OCI-LY7 (cell line): Measurements from ENCODE around the gene AREL1. TPM values are rescaled to one million over a fixed set of nuclear protein-coding genes. Genes with fewer than 3 reads are reported as not detected.

Experiments used
- BruUV-seq: library from RNA; stranded (reverse); fragments of 400-500 nt; replicated peaks from 2 replicates; lab custom pipeline; 2021; lab: Mats Ljungman, UMichigan
- CTCF ChIA-PET: fragments of 300-600 bp; sonication (Branson Sonifier 250); formaldehyde crosslinking; loops from one replicate; lab custom pipeline; 2022; ENCODE audit warnings: antibody characterized with exemption; ENCODE audit not compliant: unreplicated experiment; lab: Charles Lee
- POLR2A ChIA-PET: fragments of 300-600 bp; sonication (Branson Sonifier 250); formaldehyde crosslinking; loops from one replicate; lab custom pipeline; 2022; ENCODE audit warnings: antibody characterized with exemption; lab: Charles Lee
- DNase-seq: peaks from one replicate; pipeline ENCODE4 v3.0.0-alpha.2; 2015; ENCODE audit warnings: low spot score
- H2AFZ ChIP-seq: fragments of 200-600 bp; sonication (generic), shearing (Covaris generic); 2 replicates; pipeline ENCODE4 v1.6.1; 2014; ENCODE audit warnings: mild to moderate bottlenecking, antibody characterized with exemption, low read length, moderate library complexity
- H3K27ac ChIP-seq: fragments of 200-600 bp; sonication (generic); 2 replicates; pipeline ENCODE4 v1.5.1; 2014; ENCODE audit warnings: mixed run types, low read depth, mild to moderate bottlenecking, moderate library complexity, low read length, inconsistent platforms; ENCODE audit not compliant: poor library complexity, severe bottlenecking
- H3K36me3 ChIP-seq: fragments of 200-600 bp; sonication (generic); 2 replicates; pipeline ENCODE4 v1.6.1; 2014; ENCODE audit warnings: mild to moderate bottlenecking, antibody characterized with exemption, low read length, moderate library complexity, mixed read lengths; ENCODE audit not compliant: insufficient read depth
- H3K4me1 ChIP-seq: fragments of 200-600 bp; sonication (generic); 2 replicates; pipeline ENCODE4 v1.5.1; 2014; ENCODE audit warnings: mild to moderate bottlenecking, low read length; ENCODE audit not compliant: insufficient read depth, poor library complexity, severe bottlenecking
- H3K4me2 ChIP-seq: fragments of 200-600 bp; sonication (generic); 2 replicates; pipeline ENCODE4 v1.6.1; 2014; ENCODE audit warnings: mild to moderate bottlenecking, low read length
- H3K4me3 ChIP-seq: fragments of 200-600 bp; sonication (generic); 2 replicates; pipeline ENCODE4 v1.5.1; 2014; ENCODE audit warnings: mild to moderate bottlenecking, low read depth, low read length; ENCODE audit not compliant: poor library complexity, severe bottlenecking
- H3K79me2 ChIP-seq: fragments of 200-600 bp; sonication (generic); 2 replicates; pipeline ENCODE4 v1.6.1; 2016; ENCODE audit warnings: low read depth, mild to moderate bottlenecking, low read length, moderate library complexity, mixed read lengths; ENCODE audit not compliant: insufficient read depth
- H3K9me2 ChIP-seq: fragments of 200-600 bp; sonication (generic); 2 replicates; pipeline ENCODE4 v1.6.1; 2016; ENCODE audit warnings: mild to moderate bottlenecking, low read length, mixed read lengths; ENCODE audit not compliant: insufficient read depth
- H3K9me3 ChIP-seq: fragments of 200-600 bp; sonication (generic); 2 replicates; pipeline ENCODE4 v1.6.1; 2014; ENCODE audit warnings: mild to moderate bottlenecking, mixed run types, low read length, mixed read lengths
- H4K20me1 ChIP-seq: fragments of 200-600 bp; sonication (generic); 2 replicates; pipeline ENCODE4 v1.6.1; 2014; ENCODE audit warnings: mild to moderate bottlenecking, antibody characterized with exemption, low read length, moderate library complexity, mixed read lengths; ENCODE audit not compliant: insufficient read depth
- CTCF ChIP-seq: fragments of 200-600 bp; sonication (generic); conservative IDR thresholded peaks from 2 replicates; pipeline ENCODE4 v1.5.1; 2014; ENCODE audit warnings: mild to moderate bottlenecking, antibody characterized with exemption, low read length, moderate library complexity, mixed read lengths
- EZH2phosphoT487 ChIP-seq: fragments of 200-600 bp; sonication (generic); IDR thresholded peaks from 2 replicates; pipeline ENCODE4 v1.6.1; 2018; ENCODE audit warnings: low read depth, borderline replicate concordance, mild to moderate bottlenecking, mixed run types, antibody characterized with exemption, low read length, moderate library complexity, mixed read lengths
- intact Hi-C: fragments of 100-400 bp; cut with micrococcal nuclease; formaldehyde crosslinking; loops from one replicate; pipeline ENCODE4 v1.10.0; 2022; ENCODE audit not compliant: unreplicated experiment
- total RNA-seq, 2 experiments: library from RNA; depleted of rRNA in 1 of 2; stranded (reverse); fragments of >200 nt in 1 of 2; shearing (Covaris generic) in 1 of 2; gene quantifications; 2 replicates each; pipeline ENCODE4 v1.2.3, GENCODE V29; 2014 to 2022

AREL1 gene
- total RNA-seq, 2 experiments from 2014 or later: 30.5 to 37.8 TPM

- peaks cover 54% of the 10 kb centered on the region for H3K4me1 ChIP-seq
- no TSS peak for BruUV-seq
- peaks cover 28% of the 10 kb centered on the region; the same call in 1 of the 2 replicates for H3K79me2 ChIP-seq
- intact Hi-C loops: loop anchor here (2.0 kb wide), 1 partner anchor 78 kb away; the partner anchor contains the start of gene YLPM1
- H3K27ac ChIP-seq: peak overlapping the region; percentile 97
- ChIA-PET POLR2A (interaction anchor here (0.6 to 1.7 kb wide), 9 partner anchors 22 to 213 kb away, joined by 3 to 7 read pairs (median 3); partner anchors contain the start of genes DLST and YLPM1), CTCF (no interaction called here)
- H3K4me2 ChIP-seq: peak overlapping the region; percentile 85
- H3K4me3 ChIP-seq: peak overlapping the region; percentile 61
- H3K9me3 ChIP-seq: no peaks in the 10 kb centered on the region
- H3K9me2 ChIP-seq: no peaks in the 10 kb centered on the region
- no peaks in the 10 kb centered on the region for H4K20me1 ChIP-seq
- peak overlapping the region; percentile 51; the same call in 1 of the 2 replicates for H2AFZ ChIP-seq
- DNase-seq: peak; percentile 92
- peaks cover 77% of the 10 kb centered on the region for H3K36me3 ChIP-seq
- TF ChIP-seq CTCF (no peak), EZH2phosphoT487 (no peak)
These were observed 28.4 kb downstream of the AREL1 start for GRCh38 chr14:74684434-74684833.

GRCh38 chr14:74683406-74683805 lies 29.5 kb downstream of the AREL1 start:
- Histone ChIP-seq H3K27ac (peak overlapping the region; percentile 97), H3K36me3 (peaks cover 80% of the 10 kb centered on the region), H4K20me1 (no peaks in the 10 kb centered on the region), H2AFZ (peak overlapping the region; percentile 48; the same call in 1 of the 2 replicates), H3K9me2 (no peaks in the 10 kb centered on the region), H3K79me2 (peaks cover 28% of the 10 kb centered on the region; the same call in 1 of the 2 replicates), H3K4me1 (peaks cover 54% of the 10 kb centered on the region), H3K4me3 (peak overlapping the region; percentile 61), H3K9me3 (no peaks in the 10 kb centered on the region), H3K4me2 (peak overlapping the region; percentile 85)
- intact Hi-C loops: no loop called here
- POLR2A ChIA-PET: interaction anchor here (0.6 to 1.4 kb wide), 2 partner anchors 17 to 75 kb away, joined by 3 read pairs; no protein-coding TSS in a partner anchor
- peak; percentile 74 for DNase-seq
- CTCF ChIA-PET: no interaction called here
- no peak for TF ChIP-seq EZH2phosphoT487
- no peak for TF ChIP-seq CTCF
- BruUV-seq: no TSS peak
